Activated T-cell treated with anti-CD3 and anti-CD28 coated beads for 1 hour (primary cell): ENCODE results near the gene MAGI1.

Source experiments
- DNase-seq: peaks from one replicate; pipeline ENCODE4 v3.0.0-alpha.2; 2020; ENCODE audit warnings: low read depth

The MAGI1 gene

GRCh38 chr3:65795166-65795565 lies 243.6 kb downstream of the MAGI1 start:
- DNase-seq: no peak

GRCh38 chr3:65793495-65794200 lies 245.1 kb downstream of the MAGI1 start:
- DNase-seq: no peak

DNA sequence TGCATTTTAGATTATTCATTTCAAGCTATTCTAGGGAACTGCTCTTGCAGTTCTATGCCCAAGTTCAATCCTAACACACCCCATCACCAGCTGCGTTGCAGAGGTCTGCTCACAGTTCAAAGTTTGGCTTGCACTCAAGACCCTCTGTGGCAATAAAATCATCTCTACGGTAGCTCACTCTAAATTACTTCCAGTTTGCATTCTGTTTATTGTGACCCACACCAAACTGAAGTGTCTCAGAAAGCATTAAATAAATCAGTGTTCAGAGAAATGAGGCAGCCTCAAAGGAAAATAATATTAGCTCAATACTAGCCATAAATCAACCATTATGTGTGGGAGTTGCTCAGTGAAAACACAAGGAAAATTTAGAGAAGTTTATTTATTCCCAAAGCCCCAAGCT lies 250.3 kb downstream of the MAGI1 start:
- DNase-seq: no peak

- DNase-seq: no peak
Measured at GRCh38 chr3:65787827-65788226, 250.9 kb downstream of the MAGI1 start.

GRCh38 chr3:65787340-65787739 lies 251.4 kb downstream of the MAGI1 start:
- no peak for DNase-seq

DNA sequence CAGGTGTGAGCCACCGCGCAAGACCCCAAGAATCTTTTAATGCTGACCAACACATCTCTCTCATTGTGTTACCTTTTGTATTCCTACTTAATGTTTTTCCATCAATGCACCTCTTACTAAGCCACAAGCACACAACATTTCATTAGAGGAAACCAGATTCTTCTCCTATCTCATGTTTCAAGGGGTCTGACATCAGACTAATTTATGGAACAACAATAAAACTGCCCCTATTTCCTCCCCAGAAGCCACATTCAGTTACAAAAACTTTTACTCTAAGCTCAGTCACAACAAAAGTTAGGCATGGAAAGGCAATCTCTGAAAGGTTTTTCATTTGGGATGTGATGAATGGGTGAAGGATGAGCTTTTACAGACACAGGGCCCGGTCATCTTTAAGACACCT lies 251.8 kb downstream of the MAGI1 start:
- DNase-seq: no peak

- no peak for DNase-seq
Measured at GRCh38 chr3:65785065-65785645, 253.6 kb downstream of the MAGI1 start.

- no peak for DNase-seq
Measured at GRCh38 chr3:65783117-65783516, 255.6 kb downstream of the MAGI1 start.

DNA sequence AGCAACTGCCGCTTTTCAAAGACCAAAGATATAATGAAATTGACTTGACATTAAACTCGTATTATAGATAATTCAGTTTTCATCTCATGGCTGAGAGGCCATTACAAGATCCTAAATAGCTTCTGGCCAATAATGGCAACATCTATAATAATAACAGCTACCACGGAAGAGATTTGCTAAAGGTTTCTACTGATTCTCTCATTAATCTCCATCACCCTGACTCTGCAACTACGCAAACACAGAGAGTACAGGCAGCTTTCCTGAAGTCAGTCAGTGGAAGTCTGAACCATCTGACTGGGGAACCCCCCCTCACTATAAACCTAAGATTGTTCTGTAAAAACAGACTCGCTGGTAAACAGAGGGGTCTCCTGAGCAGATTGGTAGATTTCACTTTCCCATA lies 257.1 kb downstream of the MAGI1 start:
- DNase-seq: no peak

DNA sequence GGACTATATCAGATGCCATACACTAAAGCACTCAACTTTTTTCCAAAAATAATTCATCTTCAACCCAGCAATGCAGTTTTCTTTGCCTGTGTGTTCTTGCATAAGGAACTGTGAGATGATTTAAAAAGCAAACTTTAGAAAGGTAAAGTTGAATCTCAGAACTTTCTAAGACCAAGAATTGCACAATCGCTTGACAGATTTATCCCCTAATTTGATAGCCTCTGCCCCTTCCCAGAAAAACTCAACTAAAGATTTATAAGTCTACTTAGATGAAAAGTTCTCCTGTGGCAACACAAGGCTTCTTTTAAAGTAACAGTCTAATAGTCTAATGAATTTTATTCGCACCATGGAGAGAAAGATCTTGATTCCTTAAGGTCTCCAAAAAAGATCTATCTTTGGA lies 259.3 kb downstream of the MAGI1 start:
- no peak for DNase-seq

- no peak for DNase-seq
Measured at GRCh38 chr3:65778968-65779367, 259.8 kb downstream of the MAGI1 start.

GRCh38 chr3:65777050-65777449 lies 261.7 kb downstream of the MAGI1 start:
- no peak for DNase-seq

DNA sequence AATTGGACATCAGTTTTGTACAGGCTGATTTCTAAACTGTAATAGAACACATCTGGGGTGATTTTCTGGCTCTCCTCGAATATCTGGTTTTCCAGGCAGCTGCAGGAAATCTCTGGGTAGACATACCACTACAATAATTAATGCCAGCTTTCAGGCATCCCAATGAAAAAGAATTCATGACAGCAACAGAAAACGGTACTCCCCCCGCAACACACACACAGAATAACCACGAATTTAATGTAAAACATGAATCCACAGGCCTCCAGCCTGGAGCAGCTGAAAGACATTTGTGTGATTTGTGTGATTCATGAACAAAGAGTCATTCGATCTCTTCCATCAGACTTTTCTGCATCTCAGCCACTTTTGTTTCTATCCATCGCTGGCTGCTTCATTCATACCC lies 262.2 kb downstream of the MAGI1 start:
- no peak for DNase-seq

DNA sequence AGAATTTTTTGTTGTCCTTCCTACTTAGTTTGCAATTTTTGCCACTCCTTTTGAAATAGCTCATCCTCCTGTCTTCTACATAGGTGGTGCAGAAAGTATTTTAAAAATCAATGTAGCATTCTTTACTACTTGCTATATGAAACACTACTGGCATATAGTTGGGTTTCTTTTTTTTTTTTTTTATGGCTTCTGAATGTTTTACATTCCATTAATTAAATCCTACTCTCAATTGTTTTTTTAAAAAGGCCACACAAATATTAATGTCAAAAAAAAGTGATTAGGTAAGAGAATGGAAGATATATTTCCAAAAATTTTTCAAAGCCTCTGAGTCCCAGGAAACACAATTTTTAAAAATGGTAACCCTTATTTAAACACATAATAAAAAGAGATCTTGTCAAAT lies 262.6 kb downstream of the MAGI1 start:
- no peak for DNase-seq

- DNase-seq: no peak
Measured at GRCh38 chr3:65772758-65773157, 266.0 kb downstream of the MAGI1 start.

GRCh38 chr3:65767551-65767950 lies 271.2 kb downstream of the MAGI1 start:
- no peak for DNase-seq

DNA sequence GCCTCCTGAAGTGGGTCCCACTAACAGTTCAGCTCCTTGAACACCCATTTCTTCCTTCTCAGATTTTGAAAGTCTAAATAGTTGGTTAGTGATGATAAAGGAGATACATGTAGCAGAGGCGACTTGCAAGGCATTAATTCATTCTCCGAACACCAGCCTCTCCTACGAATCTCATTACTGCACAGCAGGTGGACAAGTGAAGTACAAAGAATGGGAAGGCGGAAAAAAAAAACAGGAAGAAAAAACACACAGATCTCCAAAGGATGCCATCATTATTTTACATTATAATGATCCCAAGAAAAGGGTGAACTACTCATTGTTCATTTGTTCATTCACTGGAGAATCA lies 276.5 kb downstream of the MAGI1 start:
- DNase-seq: no peak

DNA sequence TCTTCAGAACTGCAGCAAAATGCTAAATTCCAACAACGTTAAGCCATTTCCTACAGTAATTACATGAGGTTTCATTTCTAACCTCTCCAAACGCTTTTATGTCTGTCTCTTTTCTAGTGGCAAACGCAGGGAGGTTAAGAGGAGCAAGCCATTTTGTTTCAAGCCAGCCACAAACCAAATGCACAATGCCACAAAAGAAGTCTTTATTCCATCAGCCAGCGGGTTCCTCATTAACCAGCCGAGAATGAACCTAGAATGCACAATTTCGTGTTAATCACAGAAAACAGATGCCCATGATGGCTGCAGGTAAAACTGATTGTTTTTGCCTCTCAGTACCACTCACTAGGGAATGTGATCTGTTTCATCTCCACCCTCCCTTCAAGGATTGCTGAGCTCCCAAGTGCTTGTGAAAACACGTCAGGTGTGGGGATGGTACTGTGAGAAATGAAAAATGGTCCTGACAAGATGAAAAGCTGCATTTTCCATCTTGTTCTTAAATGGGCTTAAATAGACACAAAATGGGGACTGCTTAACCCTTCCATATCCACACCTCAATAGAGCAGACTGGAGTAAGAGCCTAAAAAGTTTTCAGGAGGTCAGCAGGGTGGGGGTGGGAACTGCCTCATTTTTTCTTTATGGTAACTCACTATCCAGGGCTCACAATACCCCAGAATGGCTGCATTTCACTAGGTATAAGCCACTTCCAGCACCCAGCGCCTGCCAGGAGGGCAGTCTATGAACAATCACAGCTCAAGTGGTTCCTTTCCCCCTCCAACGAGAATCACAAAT lies 277.1 kb downstream of the MAGI1 start:
- no peak for DNase-seq

DNA sequence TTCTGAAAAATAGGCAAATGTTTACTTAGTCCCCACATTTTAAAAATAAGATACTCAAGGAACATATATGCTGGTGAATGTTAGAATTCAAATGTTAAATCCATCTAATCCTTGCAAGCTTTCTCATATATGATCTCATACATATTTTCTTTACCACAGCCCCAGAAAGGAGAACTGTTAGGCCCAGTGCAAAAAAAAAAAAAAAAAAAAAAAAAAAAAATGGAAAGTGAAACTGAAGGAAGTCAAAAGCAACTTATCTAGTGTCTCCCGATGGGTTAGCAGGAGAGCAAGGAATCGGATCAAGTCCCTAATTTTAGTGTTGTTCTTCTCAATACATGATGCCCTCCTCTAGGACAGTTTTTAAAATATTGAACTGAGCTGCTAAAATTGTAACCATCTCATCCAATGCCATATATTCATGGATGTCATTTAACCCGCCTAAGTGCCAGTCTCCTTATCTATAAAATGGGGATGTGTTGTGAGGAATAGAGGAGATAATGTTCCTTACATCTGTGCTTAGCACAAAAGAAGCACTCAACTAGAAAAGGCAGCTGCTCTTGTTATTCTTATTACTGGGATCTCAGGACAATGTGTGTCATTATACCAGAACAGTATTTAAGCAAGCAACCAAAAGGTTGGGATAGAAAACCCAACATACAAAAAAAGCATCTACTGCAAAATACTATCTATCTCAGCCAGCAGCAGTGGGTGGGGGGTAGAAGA lies 279.7 kb downstream of the MAGI1 start:
- DNase-seq: no peak

DNA sequence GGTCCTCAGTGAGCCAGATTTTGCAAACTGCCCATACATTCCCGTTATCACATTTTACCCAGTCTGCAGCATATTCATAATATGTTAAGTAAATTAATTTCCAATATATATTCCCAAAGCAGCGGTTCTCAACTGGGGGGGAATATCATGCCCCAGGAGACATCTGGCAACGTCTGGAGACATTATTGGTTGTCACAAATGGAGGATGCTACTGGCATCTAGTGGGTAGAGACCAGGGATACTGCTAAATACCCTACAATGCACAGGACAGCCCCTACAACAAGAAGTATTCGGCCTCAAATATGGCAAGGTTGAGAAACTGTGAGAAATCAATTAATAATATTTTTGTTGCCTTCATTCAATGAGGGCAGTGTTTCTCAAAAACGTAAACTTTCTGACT lies 280.3 kb downstream of the MAGI1 start:
- no peak for DNase-seq

DNA sequence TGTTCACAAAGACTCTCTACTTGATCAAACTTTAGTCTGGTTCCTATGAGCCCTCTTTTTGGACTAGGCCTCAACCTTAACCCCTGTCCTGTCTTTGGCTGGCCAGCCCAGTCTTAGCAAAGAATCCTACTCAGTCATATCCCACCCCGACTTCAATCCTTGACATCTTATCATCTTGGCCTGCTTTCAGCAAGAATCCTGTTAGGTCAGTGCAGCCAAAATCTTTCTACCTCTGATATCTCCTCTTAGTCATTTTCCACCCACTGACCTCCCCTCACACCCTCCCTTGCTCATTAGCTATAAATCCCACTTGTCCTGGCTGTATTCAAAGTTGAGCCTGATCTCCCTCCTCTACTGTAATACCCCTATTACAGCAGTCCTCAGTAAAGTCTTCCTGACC lies 286.1 kb downstream of the MAGI1 start:
- DNase-seq: no peak

GRCh38 chr3:65751123-65751700 lies 287.5 kb downstream of the MAGI1 start:
- no peak for DNase-seq
